Vagina (tissue), 2 donors: ENCODE measurements around the gene RIPK1.
A peak's percentile ranks its signal among the peaks of the same experiment; 100 is the strongest.

Source experiments
- POLR2A ChIP-seq, 2 donors: fragments of 450-650 bp; IDR thresholded peaks; one replicate each; pipeline ENCODE4 v1.6.1; 2017; ENCODE audit warnings: antibody characterized with exemption in 2 of 2, mild to moderate bottlenecking in 2 of 2, moderate library complexity in 2 of 2
- POLR2AphosphoS5 ChIP-seq, 2 donors: sonication (generic); formaldehyde crosslinking; IDR thresholded peaks; one replicate each; pipeline ENCODE4 v1.9.0; 2017; ENCODE audit warnings: antibody characterized with exemption in 2 of 2, mild to moderate bottlenecking in 2 of 2, low read depth in 1 of 2; ENCODE audit not compliant: insufficient read depth in 1 of 2
- TF ChIP-seq, protein P1 (sequence below), 3 experiments: fragments of 450-650 bp in 2 of 3; fragments of 200-600 bp in 1 of 3; sonication (generic) in 1 of 3; IDR thresholded peaks; one replicate each; pipeline ENCODE4 v1.5.1; 2017 to 2019; ENCODE audit warnings: antibody characterized with exemption in 3 of 3, mild to moderate bottlenecking in 2 of 3, moderate library complexity in 2 of 3

DNA sequence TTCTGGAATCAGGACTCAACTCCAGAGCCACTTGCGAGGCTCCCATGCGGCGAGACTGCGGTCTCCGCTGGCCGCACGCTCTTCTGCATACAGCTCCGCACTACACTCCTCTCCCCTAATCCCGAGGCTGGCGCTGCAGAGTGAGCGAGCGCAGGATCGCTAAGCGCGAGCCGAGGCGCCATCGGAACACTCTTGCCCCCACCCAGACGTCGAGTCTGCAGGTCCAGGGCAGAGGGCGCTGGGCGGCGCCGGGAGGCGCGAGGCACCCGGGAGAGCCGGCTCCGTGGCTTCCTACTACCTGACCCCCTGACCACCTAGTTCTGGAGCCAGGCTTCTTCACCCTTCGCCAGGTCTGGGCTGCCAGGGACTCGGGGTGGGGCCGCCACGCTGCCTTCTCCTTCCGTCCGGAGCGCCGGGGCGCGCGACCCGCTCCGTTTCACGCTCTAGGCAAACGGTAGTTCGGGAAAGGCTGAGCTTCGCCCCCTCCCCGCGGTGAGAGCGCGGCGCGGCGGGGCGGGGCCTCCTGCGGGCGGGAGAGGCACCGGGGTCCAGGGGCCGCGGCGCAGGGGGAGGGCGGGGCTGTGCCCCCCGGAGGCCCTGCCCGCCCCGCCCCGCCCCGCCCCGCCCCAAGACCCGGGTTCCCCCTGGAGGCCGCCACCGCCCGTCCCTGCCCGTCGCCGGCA is 94.4 kb downstream of the RIPK1 start:
- TF ChIP-seq, protein P1, sequence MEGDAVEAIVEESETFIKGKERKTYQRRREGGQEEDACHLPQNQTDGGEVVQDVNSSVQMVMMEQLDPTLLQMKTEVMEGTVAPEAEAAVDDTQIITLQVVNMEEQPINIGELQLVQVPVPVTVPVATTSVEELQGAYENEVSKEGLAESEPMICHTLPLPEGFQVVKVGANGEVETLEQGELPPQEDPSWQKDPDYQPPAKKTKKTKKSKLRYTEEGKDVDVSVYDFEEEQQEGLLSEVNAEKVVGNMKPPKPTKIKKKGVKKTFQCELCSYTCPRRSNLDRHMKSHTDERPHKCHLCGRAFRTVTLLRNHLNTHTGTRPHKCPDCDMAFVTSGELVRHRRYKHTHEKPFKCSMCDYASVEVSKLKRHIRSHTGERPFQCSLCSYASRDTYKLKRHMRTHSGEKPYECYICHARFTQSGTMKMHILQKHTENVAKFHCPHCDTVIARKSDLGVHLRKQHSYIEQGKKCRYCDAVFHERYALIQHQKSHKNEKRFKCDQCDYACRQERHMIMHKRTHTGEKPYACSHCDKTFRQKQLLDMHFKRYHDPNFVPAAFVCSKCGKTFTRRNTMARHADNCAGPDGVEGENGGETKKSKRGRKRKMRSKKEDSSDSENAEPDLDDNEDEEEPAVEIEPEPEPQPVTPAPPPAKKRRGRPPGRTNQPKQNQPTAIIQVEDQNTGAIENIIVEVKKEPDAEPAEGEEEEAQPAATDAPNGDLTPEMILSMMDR (IDR thresholded peaks at IDR 0.05) = no peak
- TF ChIP-seq POLR2A (IDR thresholded peaks at IDR 0.05) (peak in 1 of 2 donors; percentile 34), POLR2AphosphoS5 (IDR thresholded peaks at IDR 0.05; ENCODE audit: insufficient read depth in 1 of 2, low read depth in 1 of 2) (peak in 1 of 2 donors; percentile 75)
